ENCODE measurements around the gene MMP14.
"Not testable (repeated sequence)": the region's sequence is repeated elsewhere in the genome, so short reads cannot be mapped to it uniquely, and the experiment has no call there.

The MMP14 gene

DNA sequence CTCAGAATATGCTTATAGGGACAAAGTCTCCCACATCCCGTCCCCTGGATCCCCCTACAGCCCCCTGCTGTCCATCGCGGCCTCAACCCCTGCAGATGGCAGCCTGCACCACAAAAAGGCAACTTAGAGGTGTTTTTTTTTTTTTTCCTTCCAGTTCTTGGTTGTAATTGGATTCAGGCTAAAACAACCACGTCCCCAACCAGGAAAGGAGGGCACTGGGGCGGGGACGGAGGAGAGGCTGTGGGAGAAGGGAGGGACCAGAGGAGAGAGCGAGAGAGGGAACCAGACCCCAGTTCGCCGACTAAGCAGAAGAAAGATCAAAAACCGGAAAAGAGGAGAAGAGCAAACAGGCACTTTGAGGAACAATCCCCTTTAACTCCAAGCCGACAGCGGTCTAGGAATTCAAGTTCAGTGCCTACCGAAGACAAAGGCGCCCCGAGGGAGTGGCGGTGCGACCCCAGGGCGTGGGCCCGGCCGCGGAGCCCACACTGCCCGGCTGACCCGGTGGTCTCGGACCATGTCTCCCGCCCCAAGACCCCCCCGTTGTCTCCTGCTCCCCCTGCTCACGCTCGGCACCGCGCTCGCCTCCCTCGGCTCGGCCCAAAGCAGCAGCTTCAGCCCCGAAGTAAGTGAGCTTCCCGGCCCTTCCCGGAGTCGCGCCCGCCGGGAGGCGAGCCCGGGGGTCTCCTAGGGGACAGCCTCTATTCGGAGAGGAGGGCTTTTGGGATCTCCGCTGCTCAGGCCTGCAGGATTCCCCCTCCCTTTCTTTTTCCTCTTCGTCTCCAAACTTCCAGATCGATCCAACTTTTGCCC is at the start of gene MMP14:
Gene MMP14 (plus strand): TSS at position 285 of the 813 bp plus-strand sequence. CDS start 233 bp downstream, at position 518.
- DNase-seq, result no peak

DNA sequence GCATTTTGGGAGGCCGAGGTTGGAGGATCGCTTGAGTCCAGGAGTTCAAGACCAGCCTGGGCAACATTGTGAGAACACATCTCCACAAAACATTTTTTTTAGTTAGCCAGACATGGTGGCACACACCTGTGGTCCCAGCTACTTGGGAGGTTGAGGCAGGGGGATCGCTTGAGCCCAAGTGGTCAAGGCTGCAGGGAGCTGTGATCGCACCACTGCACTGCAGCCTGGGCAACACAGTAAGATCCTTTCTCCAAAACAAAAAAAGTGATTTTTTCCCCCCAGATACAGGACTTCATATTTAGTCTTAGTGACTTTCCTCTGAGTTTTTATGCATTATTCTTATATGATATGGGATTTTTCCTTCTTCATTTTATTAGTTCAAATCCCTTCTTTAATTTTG is 49.7 kb upstream of the MMP14 start:
- no peak for DNase-seq

DNA sequence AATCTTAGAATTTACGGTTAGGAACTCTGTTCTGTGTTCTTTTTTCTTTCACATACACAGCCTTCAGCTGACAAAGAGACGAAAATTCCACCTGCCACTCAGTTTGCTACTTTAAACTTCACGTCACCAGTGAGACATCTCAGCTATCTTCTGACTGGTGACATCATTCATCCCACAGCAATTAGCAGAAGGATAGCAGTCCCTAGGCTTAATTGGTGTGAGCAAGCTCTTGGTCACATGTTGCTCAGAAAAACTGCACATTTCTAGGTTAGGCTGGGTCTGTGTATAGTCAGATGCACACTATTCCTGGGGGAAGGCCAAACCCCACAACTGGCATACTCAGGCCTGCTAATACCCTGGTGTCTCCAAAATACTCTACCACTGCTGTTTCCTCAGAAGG is 45.1 kb upstream of the MMP14 start:
- DNase-seq, result no peak

DNA sequence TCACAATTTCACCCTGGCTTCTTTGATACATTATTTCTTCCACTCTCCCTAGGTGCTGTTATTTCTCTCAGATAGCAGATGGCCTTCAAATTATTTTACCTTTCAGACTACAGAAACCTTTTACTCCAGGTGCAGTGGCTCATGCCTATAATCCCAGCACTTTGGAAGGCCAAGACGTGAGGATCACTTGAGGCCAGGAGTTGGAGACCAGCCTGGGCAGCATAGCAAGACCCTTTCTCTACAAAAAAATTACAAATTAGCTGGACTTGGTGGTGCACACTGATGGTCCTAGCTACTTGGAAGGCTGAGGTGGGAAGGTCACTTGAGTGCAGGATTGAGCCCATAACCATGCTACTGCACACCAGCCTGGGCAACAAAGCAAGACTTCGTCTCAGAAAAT is 44.2 kb upstream of the MMP14 start:
- DNase-seq, result no peak

DNA sequence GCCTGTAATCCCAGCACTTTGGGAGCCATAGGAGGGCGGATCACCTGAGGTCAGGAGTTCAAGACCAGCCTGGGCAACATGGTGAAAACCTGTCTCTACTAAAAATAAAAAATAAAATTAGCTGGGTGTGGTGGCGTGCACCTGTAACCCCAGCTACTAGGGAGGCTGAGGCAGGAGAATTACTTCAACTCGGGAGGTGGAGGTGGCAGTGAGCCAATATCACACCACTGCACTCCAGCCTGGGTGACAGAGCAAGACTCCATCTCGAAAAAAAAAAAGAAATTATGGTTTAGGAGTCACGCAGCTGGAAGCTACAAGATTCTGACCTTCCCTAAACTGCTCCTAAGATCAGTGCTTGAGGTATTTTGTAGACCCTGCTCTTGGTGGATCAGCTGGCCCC is 42.8 kb upstream of the MMP14 start:
- DNase-seq, result not testable (repeated sequence)

DNA sequence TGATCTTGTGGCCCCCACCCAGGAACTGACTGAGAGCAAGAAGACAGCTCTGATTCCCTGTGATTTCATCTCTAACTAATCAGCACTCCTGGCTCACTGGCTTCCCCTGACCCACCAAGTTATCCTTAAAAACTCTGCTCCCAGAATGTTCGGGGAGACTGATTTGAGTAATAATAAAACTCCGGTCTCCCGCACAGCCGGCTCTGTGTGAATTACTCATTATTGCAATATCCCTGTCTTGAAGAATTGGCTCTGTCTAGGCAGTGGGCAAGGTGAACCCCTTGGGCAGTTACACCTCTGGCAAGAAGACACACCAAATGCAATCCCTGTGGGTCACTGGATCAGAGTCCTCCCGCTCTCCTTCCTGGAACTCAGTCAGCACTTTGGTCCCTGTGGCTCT is 42.4 kb upstream of the MMP14 start:
- DNase-seq, result no peak

DNA sequence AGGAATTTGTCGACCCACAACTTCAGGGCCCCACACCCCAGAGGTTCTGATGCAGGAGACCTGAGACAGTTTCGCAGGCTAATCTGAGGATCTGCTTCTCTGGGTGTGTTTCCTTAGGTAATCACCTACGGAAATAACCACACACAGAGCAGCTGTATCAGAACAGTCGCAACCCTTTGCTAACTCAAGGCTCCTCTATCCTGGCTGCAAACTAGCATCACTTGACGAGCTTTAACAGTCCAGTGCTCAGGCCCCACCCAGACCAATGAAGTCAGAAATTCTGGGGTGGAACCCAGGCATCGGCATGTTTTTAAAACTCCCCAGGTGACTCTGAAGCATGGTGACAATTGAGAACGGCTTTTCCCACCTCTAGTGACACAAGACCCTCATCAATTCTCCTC is 41.8 kb upstream of the MMP14 start:
- no peak for DNase-seq

DNA sequence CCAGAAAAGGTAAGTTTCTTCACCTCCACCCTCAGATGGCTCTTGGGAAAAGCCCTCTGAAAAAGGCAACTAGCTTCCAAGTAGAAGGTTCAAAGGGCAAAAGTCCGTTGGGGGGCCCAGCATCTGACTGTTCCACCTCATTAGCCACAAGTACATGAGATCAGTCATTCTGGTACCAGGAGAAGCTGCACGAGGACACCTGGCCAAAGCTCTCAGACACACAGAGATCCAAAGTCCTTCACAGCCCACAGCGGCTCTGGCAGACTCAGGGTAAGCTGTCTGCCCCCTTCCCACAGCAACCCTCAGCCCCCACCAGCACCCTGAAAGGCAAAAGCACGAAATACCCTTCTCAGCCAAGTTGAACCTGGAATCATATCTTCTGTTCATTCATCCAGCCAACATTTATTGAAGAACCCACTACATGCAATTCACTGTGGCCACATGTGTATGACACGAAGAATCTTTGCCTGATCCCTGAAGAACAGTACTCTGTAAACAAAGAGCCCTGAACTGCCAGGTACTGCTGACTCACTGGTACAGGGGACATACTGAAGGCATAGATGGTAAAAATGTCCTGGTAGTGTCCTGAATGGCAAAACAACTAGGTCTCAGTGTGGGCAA is 40.2 kb upstream of the MMP14 start:
- DNase-seq, result no peak

DNA sequence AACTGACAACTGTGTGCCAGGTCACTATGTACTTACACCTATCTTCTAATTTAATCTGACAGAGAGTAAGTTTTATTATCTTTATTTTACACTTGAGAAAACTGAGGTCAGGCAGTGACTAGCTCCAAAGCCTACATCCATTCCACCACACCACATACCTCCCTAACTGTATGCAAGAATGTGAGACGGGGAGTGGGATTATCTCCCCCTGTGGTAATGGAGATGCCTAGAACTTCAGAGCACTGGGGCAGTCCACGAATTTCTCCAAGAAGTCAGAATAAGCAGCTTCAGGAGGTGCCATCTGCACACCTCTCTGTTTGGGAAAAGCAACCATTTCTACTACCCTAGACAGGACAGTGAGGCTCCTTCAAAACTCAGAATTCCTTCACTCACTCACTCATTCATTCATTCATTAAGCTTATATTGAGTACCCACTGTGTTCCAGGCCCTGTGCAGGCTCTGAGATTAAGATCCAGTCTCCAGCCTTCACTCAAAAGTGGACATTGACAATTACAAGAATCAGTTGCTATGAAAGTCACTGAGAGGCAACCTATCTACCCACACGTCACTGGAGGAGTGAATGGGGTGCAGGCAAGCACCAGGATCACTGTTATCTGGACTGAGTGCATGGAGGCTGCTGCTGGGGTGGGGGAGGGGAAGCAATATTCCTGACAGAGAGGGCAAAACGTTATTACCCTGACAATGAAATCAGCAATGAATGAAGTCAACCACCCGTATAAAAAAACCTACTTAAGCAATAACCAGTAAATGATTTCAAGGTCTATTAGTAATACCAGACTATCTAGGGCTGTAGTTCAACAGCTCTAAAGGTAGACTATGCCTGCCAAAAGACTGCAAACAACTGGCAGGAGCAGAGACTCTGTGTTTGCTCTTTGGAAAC is 39.1 kb upstream of the MMP14 start:
- DNase-seq, result no peak

DNA sequence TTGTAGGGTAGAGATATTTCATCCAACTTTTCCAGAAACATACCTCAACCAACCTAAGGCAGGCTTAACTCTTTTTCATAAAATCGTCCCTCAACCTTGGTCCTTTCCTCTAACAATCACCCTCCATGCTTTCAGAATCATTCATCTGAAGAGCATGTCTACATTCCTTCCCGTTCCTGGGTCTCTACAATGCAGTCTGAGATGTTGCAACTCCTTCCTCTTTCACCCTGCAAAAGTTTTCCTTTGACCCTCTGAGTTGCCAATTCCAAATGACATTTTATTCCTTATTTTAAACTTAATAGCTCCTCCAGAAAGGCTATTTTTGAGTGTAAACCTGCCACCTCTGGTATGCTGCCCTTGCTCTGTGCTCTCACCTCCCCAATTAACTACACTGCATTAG is 37.9 kb upstream of the MMP14 start:
- DNase-seq, result no peak

DNA sequence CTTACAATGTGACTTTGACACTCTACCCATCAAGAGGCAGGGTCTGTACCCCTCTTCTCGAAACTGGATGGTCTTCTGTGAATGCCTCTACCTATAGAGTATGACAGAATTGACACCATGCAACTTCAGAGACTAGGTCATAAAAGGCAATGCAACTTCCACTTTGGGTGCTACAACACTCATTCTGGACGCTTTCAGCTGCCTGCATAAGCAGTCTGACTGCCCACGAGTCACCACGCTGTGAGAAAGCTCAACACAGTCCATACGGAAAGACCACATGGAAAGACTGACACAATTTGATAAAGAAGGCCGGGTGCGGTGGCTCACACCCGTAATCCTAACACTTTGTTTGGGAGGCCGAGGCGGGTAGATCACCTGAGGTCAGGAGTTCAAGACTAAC is 36.0 kb upstream of the MMP14 start:
- DNase-seq, result no peak

DNA sequence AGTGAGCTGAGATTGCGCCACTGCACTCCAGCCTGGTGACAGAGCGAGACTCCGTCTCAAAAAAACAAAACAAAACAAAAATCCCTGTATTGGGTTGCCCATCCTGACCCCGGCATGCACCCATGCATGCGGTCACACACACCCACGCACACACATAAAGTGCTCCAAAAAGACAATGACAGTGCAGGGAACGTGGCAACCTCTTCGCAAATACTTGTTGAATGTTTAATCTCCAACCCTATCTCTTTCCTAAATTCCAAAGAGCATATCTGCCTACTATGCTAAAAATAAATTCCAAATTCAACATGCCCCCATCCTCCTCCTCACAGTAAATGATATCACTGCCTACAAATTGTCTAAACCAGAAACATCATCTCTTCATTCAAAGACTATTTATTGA is 34.7 kb upstream of the MMP14 start:
- DNase-seq, result no peak

DNA sequence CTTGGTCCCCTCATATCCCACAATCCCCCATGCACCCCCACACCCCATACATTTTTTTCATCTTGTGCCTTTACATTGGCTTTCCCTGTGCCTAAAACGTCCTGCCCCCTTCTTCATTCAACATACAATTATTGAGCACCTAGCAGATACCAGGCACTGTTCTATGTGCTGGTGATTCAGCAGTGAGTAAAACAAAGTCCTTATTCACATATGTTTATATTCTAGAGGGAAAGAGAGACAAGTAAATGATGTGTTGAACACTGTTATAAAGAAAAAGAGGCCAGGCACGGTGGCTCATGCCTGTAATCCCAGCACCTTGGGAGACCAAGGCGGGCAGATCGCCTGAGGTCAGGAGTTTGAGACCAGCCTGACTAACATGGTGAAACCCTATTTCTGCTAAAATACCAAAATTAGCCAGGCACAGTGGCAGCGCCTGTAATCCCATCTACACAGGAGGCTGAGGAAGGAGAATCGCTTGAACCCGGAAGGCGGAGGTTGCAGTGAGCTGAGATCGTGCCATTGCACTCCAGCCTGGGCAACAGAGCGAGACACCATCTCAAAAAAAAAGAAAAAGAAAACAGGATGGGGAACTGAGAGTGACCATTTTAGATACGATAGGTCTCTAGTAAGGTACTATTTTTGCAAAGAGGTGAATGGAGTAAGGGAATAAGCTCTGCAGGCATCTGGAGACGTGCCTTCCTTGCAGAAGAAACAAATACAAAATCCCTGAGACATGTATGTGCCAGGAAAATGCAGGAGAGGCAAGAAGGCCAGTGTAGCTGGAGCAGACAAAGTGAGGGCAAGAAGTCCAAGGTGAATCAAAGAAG is 33.3 kb upstream of the MMP14 start:
- DNase-seq, result no peak

DNA sequence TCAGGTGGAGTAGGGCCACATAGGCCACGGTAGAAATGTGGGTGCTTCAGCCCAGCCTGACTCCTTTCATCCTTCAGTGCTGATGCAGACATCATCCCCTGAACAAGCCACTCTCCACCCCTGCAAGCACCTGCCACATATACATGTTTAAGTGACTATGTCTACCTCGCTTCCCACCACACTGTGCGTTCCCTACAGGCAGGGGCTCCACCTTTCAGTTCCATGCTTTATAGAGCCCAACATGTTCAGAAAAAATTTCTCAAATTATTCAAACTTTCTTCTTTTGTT is 32.8 kb upstream of the MMP14 start:
- DNase-seq, result no peak

DNA sequence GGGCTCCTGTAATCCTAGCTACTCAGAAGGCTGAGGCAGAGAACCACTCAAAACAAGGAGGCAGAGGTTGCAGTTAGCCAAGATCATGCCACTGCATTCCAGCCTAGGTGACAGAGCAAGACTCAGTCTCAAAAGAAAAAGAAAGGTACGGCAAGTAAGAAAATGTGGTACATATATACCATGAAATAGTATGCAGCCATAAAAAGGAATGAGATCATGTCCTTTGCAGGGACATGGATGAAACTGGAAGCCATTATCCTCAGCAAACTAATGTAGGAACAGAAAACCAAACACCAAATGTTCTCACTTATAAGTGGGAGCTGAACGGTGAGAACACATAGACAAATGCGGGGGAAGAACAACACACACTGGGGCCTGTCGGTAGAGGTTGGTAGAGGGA is 31.1 kb upstream of the MMP14 start:
- DNase-seq, result not testable (repeated sequence)

DNA sequence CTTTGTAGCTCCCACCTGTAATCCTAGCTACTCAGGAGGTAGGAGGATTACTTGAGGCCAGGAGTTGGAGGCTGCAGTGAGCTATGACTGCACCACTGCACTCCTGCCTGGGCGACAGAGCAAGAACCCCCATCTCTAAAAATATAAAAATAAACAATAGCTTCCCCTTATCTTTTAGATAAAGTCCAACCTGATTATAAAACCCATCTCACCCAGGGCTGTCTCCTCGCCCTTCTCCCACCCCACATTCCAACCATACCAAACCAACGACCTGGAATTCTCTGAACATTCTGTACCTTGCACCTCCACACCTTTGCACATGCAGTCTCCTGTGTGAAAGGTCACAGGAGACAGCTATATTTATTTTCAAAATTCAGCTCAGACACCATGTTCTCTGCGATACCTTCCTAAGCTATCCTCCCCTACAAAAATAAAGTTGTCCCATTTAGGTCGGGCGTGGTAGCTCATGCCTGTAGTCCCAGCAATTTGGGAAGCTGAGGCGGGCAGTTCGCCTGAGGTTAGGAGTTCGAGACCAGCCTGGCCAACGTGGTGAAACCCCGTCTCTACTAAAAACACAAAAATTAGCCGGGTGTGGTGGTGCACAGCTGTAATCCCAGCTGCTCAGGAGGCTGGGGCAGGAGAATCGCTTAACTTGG is 28.8 kb upstream of the MMP14 start:
- DNase-seq, result no peak

DNA sequence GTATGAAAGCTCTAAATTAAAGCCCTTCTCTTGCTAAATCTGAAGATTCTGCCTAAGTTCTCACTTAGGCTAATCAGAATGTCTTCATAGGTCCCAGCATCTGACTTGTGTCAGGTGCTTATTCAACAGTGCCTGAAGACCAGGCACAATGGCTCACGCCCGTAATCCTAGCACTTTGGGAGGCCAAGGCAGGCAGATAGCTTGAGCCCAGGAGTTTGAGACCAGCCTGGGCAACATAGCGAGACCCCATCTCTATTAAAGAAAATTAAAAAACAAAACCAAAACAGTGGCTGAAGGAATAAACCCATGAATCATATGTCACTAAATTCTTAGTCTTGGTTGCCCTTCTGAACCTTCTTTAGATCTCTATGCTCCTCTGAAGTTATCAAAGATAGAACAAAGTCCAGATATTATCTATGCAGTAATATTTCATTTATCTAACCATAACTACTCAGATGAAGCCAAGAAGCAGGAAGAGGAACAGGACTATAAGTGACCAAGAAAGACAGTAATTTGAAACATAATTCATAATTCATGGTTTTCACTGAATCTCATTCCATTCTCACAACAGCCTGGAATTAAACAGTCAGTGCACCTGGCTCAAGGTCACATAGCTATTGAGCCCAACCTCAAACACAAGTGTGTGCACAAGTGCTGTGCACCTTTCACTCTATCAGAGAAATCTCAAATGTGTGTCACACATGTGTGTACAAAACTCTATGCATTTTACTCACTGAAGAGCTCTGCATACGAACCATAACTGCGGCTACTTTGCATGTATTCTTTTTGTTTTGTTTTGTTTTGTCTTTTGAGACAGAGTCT is 27.8 kb upstream of the MMP14 start:
- no peak for DNase-seq

DNA sequence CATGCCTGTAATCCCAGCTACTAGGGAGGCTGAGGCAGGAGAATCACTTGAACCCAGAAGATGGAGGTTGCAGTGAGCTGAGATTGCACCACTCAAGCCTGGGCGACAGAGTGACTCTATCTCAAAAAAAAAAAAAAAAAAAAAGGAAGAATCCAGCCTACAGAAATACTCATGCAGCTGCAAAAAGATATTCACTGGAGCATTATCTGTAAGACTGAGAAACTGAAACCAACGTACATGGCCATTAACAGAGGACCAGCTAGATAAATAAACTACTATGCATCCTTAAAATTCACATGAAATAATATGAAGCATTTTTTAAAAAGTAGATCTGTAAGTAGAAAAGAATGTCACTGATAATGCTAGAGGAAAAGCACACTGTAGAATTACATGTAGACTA is 24.7 kb upstream of the MMP14 start:
- DNase-seq, result no peak

DNA sequence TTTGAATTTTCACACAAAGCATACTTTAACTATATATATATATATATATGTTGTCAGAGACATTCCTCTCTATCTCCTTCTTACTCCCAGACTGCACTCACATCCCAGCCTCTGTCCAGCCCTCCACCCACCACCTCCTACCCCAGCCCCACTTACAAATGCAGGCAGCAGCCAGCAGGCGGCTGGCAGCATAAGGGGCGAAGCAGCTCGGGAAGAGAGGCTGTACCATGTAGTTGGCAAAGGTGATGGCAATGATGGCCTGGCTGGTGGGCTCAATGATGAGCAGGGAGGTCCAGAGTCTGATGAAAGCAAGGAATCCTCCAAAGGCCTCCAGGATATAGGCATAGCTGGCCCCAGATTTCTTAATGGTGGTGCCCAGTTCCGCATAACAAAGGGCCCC is 23.6 kb upstream of the MMP14 start:
- DNase-seq, result no peak

DNA sequence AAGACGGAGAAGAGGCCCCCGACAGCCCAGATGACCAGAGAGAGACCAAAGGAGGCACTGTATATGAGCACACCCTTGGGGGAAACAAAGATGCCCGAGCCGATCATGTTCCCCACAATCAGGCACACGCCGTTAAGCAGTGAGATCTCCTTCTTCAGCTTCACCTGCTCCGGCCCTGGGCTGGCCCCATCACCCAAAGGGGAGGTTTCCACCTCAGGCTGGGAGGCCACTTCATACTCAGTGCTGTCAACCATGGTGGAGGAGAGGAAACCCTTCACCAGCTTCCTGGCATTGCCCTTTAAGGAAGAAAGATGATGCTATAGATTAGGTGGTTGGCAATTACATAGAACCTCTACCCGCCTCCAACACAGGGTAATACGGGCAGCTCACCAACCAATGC is 23.2 kb upstream of the MMP14 start:
- no peak for DNase-seq

DNA sequence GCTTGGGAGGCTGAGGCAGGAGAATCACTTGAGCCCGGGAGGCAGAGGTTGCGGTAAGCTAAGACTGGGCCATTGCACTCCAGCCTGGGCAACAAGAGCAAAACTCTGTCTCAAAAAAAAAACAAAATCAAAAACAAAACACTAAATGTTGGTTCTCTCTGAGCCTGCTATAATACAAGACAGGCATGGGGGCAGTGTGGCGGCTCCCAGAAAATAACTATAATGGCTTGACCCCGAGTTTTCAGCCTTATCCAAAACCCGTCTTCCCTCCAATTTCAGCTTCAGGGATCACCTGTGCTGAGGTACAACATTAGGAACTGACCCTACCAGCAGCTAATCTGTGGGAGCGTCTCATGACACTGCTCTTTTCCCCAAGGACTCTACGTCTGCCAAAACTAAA is 22.0 kb upstream of the MMP14 start:
- no peak for DNase-seq
